ENCODE measurements around the gene RAD51B. TPM values are rescaled to one million over a fixed set of nuclear protein-coding genes. Genes with fewer than 3 reads are reported as not detected.
A peak's percentile ranks its signal among the peaks of the same experiment; 100 is the strongest.

Gene RAD51B
- total and polyA plus RNA-seq, 9 of the 15 experiments (the other 6 are each of a cell fraction or from before 2014, with no cell fraction given): 8.5 to 17.3 (median 11.3) TPM

DNA sequence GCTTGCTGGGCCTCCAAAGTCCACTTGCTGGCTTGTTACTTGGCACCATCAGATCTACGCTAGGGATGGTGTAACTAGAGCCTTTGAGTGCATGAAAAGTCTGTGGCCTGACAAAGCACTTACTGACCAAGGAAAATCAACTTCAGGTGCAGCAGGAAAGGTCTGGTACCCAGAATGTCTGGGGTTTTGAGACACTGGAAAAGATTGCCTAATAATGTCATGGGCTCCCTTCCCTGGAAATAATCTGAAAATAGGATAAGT lies 866.6 kb downstream of the RAD51B start (continued):
- TF ChIP-seq NFYB (IDR thresholded peaks at IDR 0.05; ENCODE audit: extremely low read depth, insufficient read length) (no peak), EP300 (IDR thresholded peaks at IDR 0.05; ENCODE audit: low read length) (no peak)
- TF ChIP-seq, protein P1, sequence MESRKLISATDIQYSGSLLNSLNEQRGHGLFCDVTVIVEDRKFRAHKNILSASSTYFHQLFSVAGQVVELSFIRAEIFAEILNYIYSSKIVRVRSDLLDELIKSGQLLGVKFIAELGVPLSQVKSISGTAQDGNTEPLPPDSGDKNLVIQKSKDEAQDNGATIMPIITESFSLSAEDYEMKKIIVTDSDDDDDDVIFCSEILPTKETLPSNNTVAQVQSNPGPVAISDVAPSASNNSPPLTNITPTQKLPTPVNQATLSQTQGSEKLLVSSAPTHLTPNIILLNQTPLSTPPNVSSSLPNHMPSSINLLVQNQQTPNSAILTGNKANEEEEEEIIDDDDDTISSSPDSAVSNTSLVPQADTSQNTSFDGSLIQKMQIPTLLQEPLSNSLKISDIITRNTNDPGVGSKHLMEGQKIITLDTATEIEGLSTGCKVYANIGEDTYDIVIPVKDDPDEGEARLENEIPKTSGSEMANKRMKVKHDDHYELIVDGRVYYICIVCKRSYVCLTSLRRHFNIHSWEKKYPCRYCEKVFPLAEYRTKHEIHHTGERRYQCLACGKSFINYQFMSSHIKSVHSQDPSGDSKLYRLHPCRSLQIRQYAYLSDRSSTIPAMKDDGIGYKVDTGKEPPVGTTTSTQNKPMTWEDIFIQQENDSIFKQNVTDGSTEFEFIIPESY (CRISPR knock-in tag; IDR thresholded peaks at IDR 0.05): no peak

DNA sequence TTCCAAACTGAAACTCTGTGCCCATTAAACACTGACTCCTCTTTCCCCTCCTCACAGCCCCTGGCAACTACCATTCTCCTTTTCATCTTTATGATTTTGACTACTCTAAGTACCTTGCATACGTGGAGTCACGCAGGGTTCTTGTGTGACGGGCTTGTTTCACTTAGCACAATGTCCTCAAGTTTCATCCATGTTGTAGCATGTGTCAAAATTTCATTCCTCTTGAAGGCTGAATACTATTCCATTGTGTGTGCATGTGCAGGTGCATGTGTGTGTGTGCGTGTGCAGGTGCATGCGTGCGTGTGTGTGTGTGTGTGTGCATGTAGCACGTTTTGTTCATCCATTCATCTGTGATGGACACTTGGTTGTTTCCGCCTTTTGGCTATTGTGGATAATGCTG lies 867.1 kb downstream of the RAD51B start:
- TF ChIP-seq ZNF146 (CRISPR knock-in tag; IDR thresholded peaks at IDR 0.05; ENCODE audit: unreplicated experiment): peak; percentile 19
- TF ChIP-seq FIP1L1 (IDR thresholded peaks at IDR 0.05; ENCODE audit: low read depth, low read length, poor library complexity, severe bottlenecking): no peak
- H2AFZ ChIP-seq (ENCODE audit: low read depth, low read length): no peak overlapping the region
- FAIRE-seq: no peak
- no peaks in the 10 kb centered on the region for H3K9me1 ChIP-seq (ENCODE audit: control insufficient read depth, insufficient read depth, low read length)
- H3K27ac ChIP-seq (ENCODE audit: extremely low read depth, low read depth, low read length): no peak overlapping the region
- H3K9ac ChIP-seq (ENCODE audit: insufficient read depth in 1 of 2, low read depth in 2 of 2, low read length in 2 of 2): no peak overlapping the region
- no peaks in the 10 kb centered on the region for H3K9me3 ChIP-seq (replicated peaks; ENCODE audit: control insufficient read depth, insufficient read depth, low read depth, low read length)
- DNase-seq (ENCODE audit: extremely low read depth in 1 of 4, low spot score in 3 of 4): no peak
- H3K36me3 ChIP-seq (ENCODE audit: control insufficient read depth, insufficient read depth, low read length): no peaks in the 10 kb centered on the region
- H3K4me3 ChIP-seq: no peak overlapping the region
- H3K4me2 ChIP-seq (ENCODE audit: insufficient read depth, low read length): no peak overlapping the region
- POLR2A ChIA-PET: no interaction called here
- in situ Hi-C loops (cut with MboI) (no loop called here), intact Hi-C loops (cut with micrococcal nuclease) (no loop called here)
- 71% methylated on average over 7 of the region's 8 CpGs for WGBS (ENCODE audit: insufficient coverage, low coverage, missing lambda C conversion rate)
- peaks cover 0 to 9% of the 10 kb centered on the region in 2 experiments; a peak in 1 of 5 replicates for H3K27me3 ChIP-seq (ENCODE audit: control insufficient read depth in 2 of 2, insufficient read depth in 2 of 2, low read length in 2 of 2)
- BruUV-seq (replicated peaks): no TSS peak
- CTCF ChIA-PET (ENCODE audit: low intra/inter-chr PET ratio): no interaction called here
- H3K79me2 ChIP-seq (ENCODE audit: control insufficient read depth, insufficient read depth, low read length): no peaks in the 10 kb centered on the region
- H3K4me1 ChIP-seq (replicated peaks in 1 of 2; ENCODE audit: control insufficient read depth in 2 of 2, insufficient read depth in 2 of 2, low read length in 2 of 2): peaks cover 0 to 12% of the 10 kb centered on the region in 2 experiments; a peak in 3 of 5 replicates
- no peaks in the 10 kb centered on the region for H4K20me1 ChIP-seq (replicated peaks; ENCODE audit: control insufficient read depth, insufficient read depth, low read length)
- ATAC-seq: no peak

All from K562 (cell line).